HepG2 (cell line): ENCODE measurements around the gene ZNF548. TPM values are rescaled to one million over a fixed set of nuclear protein-coding genes. Genes with fewer than 3 reads are reported as not detected.
A peak's percentile ranks its signal among the peaks of the same experiment; 100 is the strongest.

ENCODE experiments used
- ATF3 ChIP-seq: sonication (generic); formaldehyde crosslinking; IDR thresholded peaks from 2 replicates; pipeline ENCODE4 v1.4.0; 2020; ENCODE audit warnings: missing genetic modification reagents
- CREB3 ChIP-seq: sonication (generic); formaldehyde crosslinking; IDR thresholded peaks from 2 replicates; pipeline ENCODE4 v1.5.0; 2020; ENCODE audit warnings: missing genetic modification reagents
- CREM ChIP-seq, 2 experiments: sonication (generic) in 1 of 2; formaldehyde crosslinking in 1 of 2; IDR thresholded peaks; 2 replicates each; pipeline versions ENCODE4 v1.4.0 to v1.6.1; 2016 to 2020; ENCODE audit warnings: antibody characterized with exemption in 1 of 2, mild to moderate bottlenecking in 1 of 2, missing genetic modification reagents in 1 of 2
- HNF4A ChIP-seq: sonication (generic); formaldehyde crosslinking; IDR thresholded peaks from 2 replicates; pipeline ENCODE4 v1.4.0; 2020; ENCODE audit warnings: missing genetic modification reagents
- JARID2 ChIP-seq: sonication (generic); formaldehyde crosslinking; IDR thresholded peaks from 2 replicates; pipeline ENCODE4 v1.8.1; 2023; ENCODE audit warnings: missing genetic modification reagents, inconsistent platforms; ENCODE audit not compliant: insufficient replicate concordance
- JUND ChIP-seq: sonication (generic); formaldehyde crosslinking; IDR thresholded peaks from 2 replicates; pipeline ENCODE4 v1.8.0; 2022; ENCODE audit warnings: mild to moderate bottlenecking, missing genetic modification reagents
- KMT2B ChIP-seq: IDR thresholded peaks from 2 replicates; pipeline ENCODE4 v1.6.1; 2016; ENCODE audit warnings: missing genetic modification reagents, missing compliant biosample characterization
- MAX ChIP-seq: IDR thresholded peaks from 2 replicates; pipeline ENCODE4 v1.6.1; 2012; ENCODE audit warnings: inconsistent platforms
- MED8 ChIP-seq: sonication (generic); formaldehyde crosslinking; IDR thresholded peaks from 2 replicates; pipeline ENCODE4 v1.8.1; 2023; ENCODE audit warnings: mild to moderate bottlenecking, missing genetic modification reagents; ENCODE audit not compliant: insufficient replicate concordance
- NFYB ChIP-seq: sonication (generic); formaldehyde crosslinking; IDR thresholded peaks from 2 replicates; pipeline ENCODE4 v1.4.0; 2020; ENCODE audit warnings: missing genetic modification reagents
- POLR2A ChIP-seq, 2 experiments: IDR thresholded peaks; 2 replicates each; pipeline ENCODE4 v1.6.1; 2011; ENCODE audit warnings: low read depth in 2 of 2, low read length in 2 of 2, mild to moderate bottlenecking in 1 of 2, moderate library complexity in 1 of 2; ENCODE audit not compliant: insufficient read depth in 1 of 2
- RXRB ChIP-seq: IDR thresholded peaks from 2 replicates; pipeline ENCODE4 v1.6.1; 2016; ENCODE audit warnings: borderline replicate concordance, missing genetic modification reagents, missing compliant biosample characterization
- SAP130 ChIP-seq: IDR thresholded peaks from 2 replicates; pipeline ENCODE4 v1.6.1; 2016; ENCODE audit warnings: low read depth
- SP1 ChIP-seq, 2 experiments: fragments of 450-650 bp in 1 of 2; sonication (generic) in 1 of 2; formaldehyde crosslinking in 1 of 2; IDR thresholded peaks; 2 replicates each; pipeline versions ENCODE4 v1.4.0 to v1.6.1; 2016 to 2020; ENCODE audit warnings: missing genetic modification reagents in 1 of 2
- TBX2 ChIP-seq: sonication (generic); formaldehyde crosslinking; IDR thresholded peaks from 2 replicates; pipeline ENCODE4 v1.5.0; 2020; ENCODE audit warnings: missing genetic modification reagents, mild to moderate bottlenecking, borderline replicate concordance
- THAP11 ChIP-seq: IDR thresholded peaks from 2 replicates; pipeline ENCODE4 v1.6.1; 2016; ENCODE audit warnings: missing biosample characterization, missing genetic modification reagents
- ZFX ChIP-seq: sonication (generic); formaldehyde crosslinking; IDR thresholded peaks from 2 replicates; pipeline ENCODE4 v1.4.0; 2020; ENCODE audit warnings: mild to moderate bottlenecking, low read depth, missing genetic modification reagents, moderate library complexity
- ZFY ChIP-seq: sonication (generic); formaldehyde crosslinking; IDR thresholded peaks from 2 replicates; pipeline ENCODE4 v1.4.0; 2020; ENCODE audit warnings: missing genetic modification reagents
- ZNF276 ChIP-seq: sonication (generic); formaldehyde crosslinking; IDR thresholded peaks from 2 replicates; pipeline ENCODE4 v1.4.0; 2020; ENCODE audit warnings: mild to moderate bottlenecking, low read depth, missing genetic modification reagents
- ZNF552 ChIP-seq: sonication (generic); formaldehyde crosslinking; IDR thresholded peaks from 2 replicates; pipeline ENCODE4 v1.9.0; 2022; ENCODE audit warnings: missing genetic modification reagents, mild to moderate bottlenecking, borderline replicate concordance
- ZNF598 ChIP-seq: sonication (generic); formaldehyde crosslinking; IDR thresholded peaks from 2 replicates; pipeline ENCODE4 v1.5.1; 2020; ENCODE audit warnings: mild to moderate bottlenecking, missing genetic modification reagents, borderline replicate concordance
- ZNF713 ChIP-seq: sonication (generic); formaldehyde crosslinking; IDR thresholded peaks from 2 replicates; pipeline ENCODE4 v1.4.0; 2020; ENCODE audit warnings: mild to moderate bottlenecking, missing genetic modification reagents
- ZSCAN12 ChIP-seq: sonication (generic); formaldehyde crosslinking; IDR thresholded peaks from 2 replicates; pipeline ENCODE4 v1.9.0; 2021; ENCODE audit warnings: mild to moderate bottlenecking, missing genetic modification reagents
- polyA plus RNA-seq, 8 experiments: library from polyadenylated mRNA; depleted of rRNA in 3 of 8; stranded (reverse) in 7 of 8; unstranded in 1 of 8; fragments of >200 nt; fragmentation: Illumina TruSeq in 4 of 8; extraction: Trizol in 4 of 8; gene quantifications; 2 replicates each; pipeline versions ENCODE4 v1.2.1 to v1.2.3, GENCODE V29; 2011 to 2016; ENCODE audit warnings: low read depth in 4 of 8, missing spikeins in 1 of 8, mixed read lengths in 1 of 8; ENCODE audit not compliant: insufficient read depth in 1 of 8
- total RNA-seq, 5 experiments: library from RNA; depleted of rRNA; stranded (reverse); fragments of >200 nt; fragmentation: Illumina TruSeq; extraction: Trizol; gene quantifications; 2 replicates each; pipeline ENCODE4 v1.2.3, GENCODE V29; 2016; ENCODE audit warnings: low read depth in 1 of 5
- TF ChIP-seq, protein P1 (sequence below): IDR thresholded peaks from 2 replicates; pipeline ENCODE4 v1.6.1; 2016; ENCODE audit warnings: missing biosample characterization, missing genetic modification reagents, low read depth

The ZNF548 gene
- total and polyA plus RNA-seq, 2 of the 13 experiments (the other 11 are each of a cell fraction or from before 2014, with no cell fraction given): 19.6 to 24.9 TPM

DNA sequence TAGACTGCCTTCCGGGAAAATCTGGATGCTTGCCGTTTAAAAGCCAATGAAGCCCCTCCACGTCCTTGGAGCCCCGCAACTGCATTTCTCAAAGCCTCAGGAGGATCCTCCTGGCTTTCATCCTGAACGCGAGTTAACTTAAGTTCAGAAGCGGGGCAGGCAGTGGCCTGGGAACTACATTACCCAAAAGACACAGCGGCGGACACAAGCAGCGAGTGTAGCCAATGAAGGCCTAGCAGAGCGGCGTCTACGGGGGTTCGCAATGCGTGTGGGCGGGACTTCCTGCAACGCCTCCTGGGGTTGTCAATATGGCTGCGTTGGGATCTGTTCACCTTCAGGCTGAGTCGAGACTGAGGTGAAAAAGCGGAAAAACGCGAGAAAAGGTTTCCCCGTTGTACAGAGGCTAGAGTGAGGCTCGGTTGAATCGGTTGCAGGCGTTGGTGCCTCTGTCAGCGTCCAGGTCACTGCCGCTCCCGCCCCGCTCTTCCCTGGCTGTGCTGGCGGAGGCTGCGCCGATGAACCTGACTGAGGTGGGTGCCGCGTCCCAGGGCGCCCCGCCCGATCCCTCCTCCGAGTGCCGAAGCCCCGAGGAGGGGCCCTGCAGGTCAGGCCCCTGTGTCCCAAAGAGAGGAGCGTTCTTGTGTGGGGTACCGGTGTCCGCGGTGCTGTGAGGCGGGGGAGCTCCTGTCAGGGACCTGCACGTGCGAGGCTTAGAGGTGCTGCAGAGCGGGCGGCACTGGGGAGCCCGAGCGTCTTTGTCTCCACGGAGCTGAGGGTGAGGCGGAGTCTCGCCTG is 21.4 kb downstream of the ZNF548 start, which contains the start of gene ZNF17 (continued):
- TF ChIP-seq KMT2B (CRISPR knock-in tag): peak; percentile 91
- TF ChIP-seq JUND (CRISPR knock-in tag): no peak
- no peak for TF ChIP-seq SP1 (IDR thresholded peaks at IDR 0.05)
- peak; percentile 49 for TF ChIP-seq SP1 (CRISPR knock-in tag; IDR thresholded peaks at IDR 0.05)
- TF ChIP-seq SAP130 (CRISPR knock-in tag): peak; percentile 90
- TF ChIP-seq, protein P1, sequence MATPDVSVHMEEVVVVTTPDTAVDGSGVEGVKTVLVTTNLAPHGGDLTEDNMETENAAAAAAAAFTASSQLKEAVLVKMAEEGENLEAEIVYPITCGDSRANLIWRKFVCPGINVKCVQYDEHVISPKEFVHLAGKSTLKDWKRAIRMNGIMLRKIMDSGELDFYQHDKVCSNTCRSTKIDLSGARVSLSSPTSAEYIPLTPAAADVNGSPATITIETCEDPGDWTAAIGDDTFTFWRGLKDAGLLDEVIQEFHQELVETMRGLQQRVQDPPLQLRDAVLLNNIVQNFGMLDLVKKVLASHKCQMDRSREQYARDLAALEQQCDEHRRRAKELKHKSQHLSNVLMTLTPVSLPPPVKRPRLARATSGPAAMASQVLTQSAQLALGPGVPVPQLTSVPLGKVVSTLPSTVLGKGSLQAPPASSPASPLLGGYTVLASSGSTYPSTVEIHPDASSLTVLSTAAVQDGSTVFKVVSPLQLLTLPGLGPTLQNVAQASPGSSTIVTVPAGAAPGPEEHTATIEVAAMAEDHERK: peak; percentile 98
- no peak for TF ChIP-seq ZNF552
- peak; percentile 59 for TF ChIP-seq MED8 (CRISPR knock-in tag)
- peak; percentile 53; the same call in 1 of the 2 replicates for TF ChIP-seq MAX
- TF ChIP-seq ZSCAN12 (CRISPR knock-in tag): 0 out of 2 replicates have a peak, but pooled peaks have one; percentile 16
- TF ChIP-seq POLR2A (IDR thresholded peaks at IDR 0.05; ENCODE audit: insufficient read depth in 1 of 2, low read depth in 2 of 2, low read length in 2 of 2): peak; percentile 54 to 71; a peak in 3 of 4 replicates
- TF ChIP-seq ZFY (CRISPR knock-in tag): peak; percentile 53
- TF ChIP-seq RXRB (CRISPR knock-in tag): 0 out of 2 replicates have a peak, but pooled peaks have one; percentile 44
- 0 out of 2 replicates have a peak, but pooled peaks have one; percentile 25 for TF ChIP-seq ZFX (CRISPR knock-in tag)
- TF ChIP-seq ZNF598: 0 out of 2 replicates have a peak, but pooled peaks have one; percentile 30
- 0 out of 2 replicates have a peak, but pooled peaks have one; percentile 40 for TF ChIP-seq ZNF713 (CRISPR knock-in tag)
- TF ChIP-seq CREB3: no peak
- no peak for TF ChIP-seq JARID2 (CRISPR knock-in tag)
- TF ChIP-seq CREM (IDR thresholded peaks at IDR 0.05): peak; percentile 96
- no peak for TF ChIP-seq CREM (CRISPR knock-in tag; IDR thresholded peaks at IDR 0.05)
- peak; percentile 51 for TF ChIP-seq TBX2 (CRISPR knock-in tag)
- TF ChIP-seq ATF3 (CRISPR knock-in tag): peak; percentile 21; the same call in 1 of the 2 replicates
- no peak for TF ChIP-seq HNF4A (CRISPR knock-in tag)
- TF ChIP-seq NFYB (CRISPR knock-in tag): peak; percentile 94
- peak; percentile 100 for TF ChIP-seq THAP11 (CRISPR knock-in tag)
- TF ChIP-seq ZNF276 (CRISPR knock-in tag): 0 out of 2 replicates have a peak, but pooled peaks have one; percentile 63
